Activated T-cell treated with anti-CD3 and anti-CD28 coated beads, Interleukin-2, amount 50 U/mL, for 72 hours (primary cell): Measurements from ENCODE around the gene NOS1AP. TPM values are rescaled to one million over a fixed set of nuclear protein-coding genes. Genes with fewer than 3 reads are reported as not detected.

Experiments used
- ATAC-seq, 2 donors: fragments of 150-1000 bp; cut with Tn5 transposase; replicated peaks in 1 of 2; 2 replicates each; pipeline ENCODE4 v1.10.0; 2021; ENCODE audit warnings: moderate library complexity in 2 of 2, mild to moderate bottlenecking in 1 of 2
- DNase-seq, 2 donors: peaks; one replicate each; pipeline ENCODE4 v3.0.0; 2021 to 2022; ENCODE audit warnings: mixed read lengths in 1 of 2
- H3K27ac Mint-ChIP-seq: one replicate; pipeline ENCODE4 v1.8.0; 2022; ENCODE audit warnings: mild to moderate bottlenecking, moderate library complexity, mixed read lengths
- H3K27me3 Mint-ChIP-seq: one replicate; pipeline ENCODE4 v1.8.0; 2022; ENCODE audit warnings: low read depth, mixed read lengths
- H3K36me3 Mint-ChIP-seq, 2 donors: one replicate each; pipeline ENCODE4 v1.8.0; 2022; ENCODE audit warnings: mixed read lengths in 2 of 2, mild to moderate bottlenecking in 1 of 2; ENCODE audit not compliant: insufficient read depth in 2 of 2
- H3K4me1 Mint-ChIP-seq: one replicate; pipeline ENCODE4 v1.8.0; 2022; ENCODE audit warnings: low read depth, mixed read lengths
- H3K4me3 Mint-ChIP-seq, 2 donors: one replicate each; pipeline ENCODE4 v1.8.0; 2022; ENCODE audit warnings: mild to moderate bottlenecking in 2 of 2, mixed read lengths in 2 of 2, moderate library complexity in 2 of 2
- H3K9me3 Mint-ChIP-seq, 2 donors: one replicate each; pipeline ENCODE4 v1.8.0; 2022; ENCODE audit warnings: mixed read lengths in 2 of 2
- total RNA-seq, 2 donors: library from RNA; stranded (reverse); gene quantifications; one replicate each; pipeline ENCODE4 v1.2.3, GENCODE V29; 2022

The NOS1AP gene
- total RNA-seq, 2 donors from 2014 or later: 0.21 to 0.26 TPM

DNA sequence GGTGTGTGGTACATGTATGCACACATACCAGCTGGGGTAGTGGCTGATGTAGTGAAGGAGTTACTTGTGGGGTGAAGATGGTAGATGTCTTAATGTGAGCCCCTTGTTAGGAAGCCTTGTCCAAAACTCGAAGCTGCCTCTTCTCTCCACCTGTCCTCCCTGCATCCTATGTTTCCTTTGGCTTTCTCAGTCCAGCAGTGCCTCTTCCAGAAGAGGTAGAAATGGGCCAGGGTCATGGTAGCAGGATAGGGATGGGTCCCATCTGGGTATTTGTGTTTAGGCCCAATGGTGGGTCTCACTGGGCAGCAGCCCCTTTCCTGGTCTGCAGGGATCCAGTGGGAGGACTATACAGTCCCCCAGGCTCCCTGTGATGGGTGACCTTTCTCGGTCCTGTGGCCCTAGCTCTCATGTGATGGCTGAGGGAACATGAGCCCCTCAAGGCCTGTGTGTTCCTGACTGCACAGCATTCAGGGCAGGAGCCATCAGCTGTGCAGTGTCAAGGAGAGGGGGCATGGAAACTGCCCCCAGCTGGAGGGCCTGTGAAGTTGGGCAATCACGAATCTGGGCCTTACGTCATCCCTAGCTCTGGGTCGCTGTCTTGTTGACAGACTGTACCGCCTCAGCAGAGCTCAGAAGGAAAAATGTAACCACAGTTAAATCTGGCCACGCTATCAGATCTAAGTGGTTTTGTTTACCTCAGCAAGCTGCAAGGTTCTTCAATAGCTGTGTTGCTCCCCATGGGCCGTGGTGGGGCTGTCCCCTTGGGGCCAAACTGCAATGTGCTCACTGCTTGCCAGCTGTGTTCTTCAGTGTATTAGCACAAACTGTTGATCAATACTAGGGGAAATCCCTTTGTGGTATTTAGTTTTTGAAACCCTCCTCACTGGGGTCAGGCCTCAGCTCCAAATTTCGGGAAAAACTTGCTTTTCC lies 82.7 kb downstream of the NOS1AP start:
- Mint-ChIP-seq H3K4me3 (no peak overlapping the region), H3K27ac (no peak overlapping the region), H3K4me1 (no peaks in the 10 kb centered on the region), H3K36me3 (no peaks in the 10 kb centered on the region), H3K9me3 (peaks cover 0 to 2% of the 10 kb centered on the region in 2 donors), H3K27me3 (peaks cover 6% of the 10 kb centered on the region)
- ATAC-seq: peak; percentile 82
- DNase-seq: peak; percentile 10 to 11

- Mint-ChIP-seq H3K36me3 (no peaks in the 10 kb centered on the region), H3K27ac (no peak overlapping the region), H3K4me1 (no peaks in the 10 kb centered on the region), H3K9me3 (peaks cover 0 to 2% of the 10 kb centered on the region in 2 donors), H3K4me3 (no peak overlapping the region), H3K27me3 (peaks cover 6% of the 10 kb centered on the region)
- ATAC-seq (no peak), DNase-seq (no peak)
Measured at GRCh38 chr1:162153374-162153773, 83.9 kb downstream of the NOS1AP start.

DNA sequence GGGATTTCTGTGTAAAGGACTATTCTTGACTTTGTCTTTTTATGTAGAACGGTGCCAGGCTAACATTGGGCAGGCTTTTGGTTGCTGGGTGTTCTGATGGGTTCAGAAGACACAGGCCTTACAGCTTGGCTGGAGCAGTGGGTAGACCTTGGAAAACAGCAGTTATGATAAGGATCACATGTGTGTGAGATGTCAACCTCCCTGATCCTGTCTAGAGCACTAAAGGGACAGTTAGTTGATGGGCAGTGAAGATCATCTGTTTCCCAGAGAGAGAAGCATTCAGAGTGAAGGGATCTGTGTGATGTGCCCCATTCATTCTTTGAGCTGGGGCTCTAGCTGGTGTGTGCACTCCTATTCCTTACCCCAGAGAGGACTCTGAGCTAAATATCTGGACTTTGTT lies 88.0 kb downstream of the NOS1AP start:
- Mint-ChIP-seq H3K27me3 (peaks cover 9% of the 10 kb centered on the region), H3K4me1 (no peaks in the 10 kb centered on the region), H3K4me3 (no peak overlapping the region)

DNA sequence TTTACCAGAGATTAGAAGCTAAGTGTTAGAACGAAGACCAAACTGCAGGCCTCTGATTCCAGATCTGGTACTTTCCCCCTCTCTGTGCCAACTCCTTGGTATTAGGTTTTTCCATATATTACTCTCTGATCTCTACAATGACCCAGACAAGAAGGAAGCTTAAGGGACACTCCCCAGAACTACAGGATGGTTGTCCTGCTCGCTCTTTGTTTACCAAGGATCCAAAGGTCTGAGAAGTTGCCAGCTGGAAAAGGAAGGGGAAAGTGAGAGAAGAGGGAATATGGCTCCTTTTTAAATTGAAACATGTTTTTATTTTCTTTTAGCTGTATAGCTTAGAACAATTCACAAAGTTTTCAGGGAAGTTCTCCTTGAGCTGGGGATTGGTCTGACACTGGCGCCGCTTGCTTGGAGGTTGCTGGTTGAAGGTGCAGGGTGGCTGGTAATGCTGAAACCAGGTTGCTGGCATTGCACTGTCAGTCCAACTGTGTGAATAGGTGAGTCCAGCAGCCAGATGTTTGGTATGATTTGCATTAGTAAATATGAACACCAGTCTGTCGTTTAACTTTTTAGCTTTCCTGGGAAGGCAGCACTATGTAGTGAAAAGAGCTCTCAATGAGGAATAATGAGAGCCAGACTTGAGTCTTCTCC lies 89.3 kb downstream of the NOS1AP start:
- Mint-ChIP-seq H3K4me1 (no peaks in the 10 kb centered on the region), H3K27me3 (peaks cover 19% of the 10 kb centered on the region), H3K27ac (no peak overlapping the region), H3K4me3 (no peak overlapping the region), H3K9me3 (no peaks in the 10 kb centered on the region), H3K36me3 (no peaks in the 10 kb centered on the region)
- ATAC-seq (no peak), DNase-seq (no peak)

More for the DNA sequence above, 88.0 kb downstream of the NOS1AP start:
- no peaks in the 10 kb centered on the region for H3K9me3 Mint-ChIP-seq
- DNase-seq: no peak
- no peaks in the 10 kb centered on the region for H3K36me3 Mint-ChIP-seq
- ATAC-seq: no peak
- H3K27ac Mint-ChIP-seq: no peak overlapping the region

GRCh38 chr1:162159515-162159914 lies 90.0 kb downstream of the NOS1AP start:
- H3K27ac Mint-ChIP-seq: no peak overlapping the region
- no peaks in the 10 kb centered on the region for H3K36me3 Mint-ChIP-seq
- H3K4me3 Mint-ChIP-seq: no peak overlapping the region
- peaks cover 21% of the 10 kb centered on the region for H3K27me3 Mint-ChIP-seq
- DNase-seq (no peak), ATAC-seq (no peak)
- H3K9me3 Mint-ChIP-seq: no peaks in the 10 kb centered on the region
- H3K4me1 Mint-ChIP-seq: no peaks in the 10 kb centered on the region

DNA sequence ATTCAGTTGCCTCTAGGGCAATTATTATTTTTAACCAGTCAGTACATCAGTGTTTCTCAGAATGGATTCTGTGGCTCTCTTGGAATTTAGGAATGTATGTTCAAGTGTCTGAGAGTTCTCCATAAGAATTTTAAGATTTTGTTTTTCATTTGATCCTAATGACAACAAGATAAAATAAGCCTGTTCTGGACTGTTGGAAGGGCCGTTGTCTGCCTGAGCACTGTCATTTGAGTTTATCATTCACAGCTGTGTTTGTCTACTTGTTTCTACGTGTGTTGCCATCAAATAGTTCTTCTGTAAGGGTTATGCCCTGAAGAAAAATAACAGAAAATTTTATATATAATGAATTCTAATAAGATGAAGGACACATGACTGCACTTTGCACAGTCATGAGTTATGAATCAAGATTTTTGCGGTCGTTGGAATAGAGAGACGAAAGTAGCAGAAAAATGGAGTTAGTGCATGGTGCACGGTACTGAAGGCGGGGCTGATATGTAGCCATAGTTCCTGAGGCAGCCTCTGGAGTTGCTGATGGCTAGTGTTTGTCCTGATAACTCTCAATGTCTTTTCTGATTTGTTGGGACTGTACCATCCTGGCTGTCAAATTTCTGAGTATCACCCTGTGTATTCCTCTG lies 92.5 kb downstream of the NOS1AP start:
- H3K4me1 Mint-ChIP-seq: no peaks in the 10 kb centered on the region
- DNase-seq (no peak), ATAC-seq (no peak)
- H3K27ac Mint-ChIP-seq: no peak overlapping the region
- H3K27me3 Mint-ChIP-seq: peaks cover 21% of the 10 kb centered on the region
- H3K4me3 Mint-ChIP-seq: no peak overlapping the region
- H3K9me3 Mint-ChIP-seq: no peaks in the 10 kb centered on the region
- no peaks in the 10 kb centered on the region for H3K36me3 Mint-ChIP-seq

- DNase-seq (no peak), ATAC-seq (no peak)
- Mint-ChIP-seq H3K27me3 (peaks cover 29% of the 10 kb centered on the region), H3K36me3 (no peaks in the 10 kb centered on the region), H3K9me3 (no peaks in the 10 kb centered on the region), H3K4me3 (no peak overlapping the region), H3K4me1 (no peaks in the 10 kb centered on the region), H3K27ac (no peak overlapping the region)
Measured at GRCh38 chr1:162165528-162165927, 96.0 kb downstream of the NOS1AP start.

- no peaks in the 10 kb centered on the region for H3K4me1 Mint-ChIP-seq
- no peaks in the 10 kb centered on the region for H3K9me3 Mint-ChIP-seq
- H3K36me3 Mint-ChIP-seq: no peaks in the 10 kb centered on the region
- DNase-seq (no peak), ATAC-seq (no peak)
- peaks cover 20% of the 10 kb centered on the region for H3K27me3 Mint-ChIP-seq
- H3K4me3 Mint-ChIP-seq: no peak overlapping the region
- H3K27ac Mint-ChIP-seq: no peak overlapping the region
Measured at GRCh38 chr1:162166917-162167615, 97.6 kb downstream of the NOS1AP start.

- no peak overlapping the region for H3K4me3 Mint-ChIP-seq
- H3K36me3 Mint-ChIP-seq: no peaks in the 10 kb centered on the region
- DNase-seq: no peak
- peaks cover 15% of the 10 kb centered on the region for H3K27me3 Mint-ChIP-seq
- H3K4me1 Mint-ChIP-seq: no peaks in the 10 kb centered on the region
- no peak for ATAC-seq
- H3K27ac Mint-ChIP-seq: no peak overlapping the region
- H3K9me3 Mint-ChIP-seq: no peaks in the 10 kb centered on the region
Measured at GRCh38 chr1:162168261-162168660, 98.8 kb downstream of the NOS1AP start.

GRCh38 chr1:162169031-162169790 lies 99.7 kb downstream of the NOS1AP start:
- Mint-ChIP-seq H3K27me3 (peaks cover 8% of the 10 kb centered on the region), H3K4me3 (no peak overlapping the region), H3K9me3 (no peaks in the 10 kb centered on the region), H3K36me3 (no peaks in the 10 kb centered on the region), H3K27ac (no peak overlapping the region), H3K4me1 (no peaks in the 10 kb centered on the region)
- DNase-seq: no peak
- no peak for ATAC-seq

DNA sequence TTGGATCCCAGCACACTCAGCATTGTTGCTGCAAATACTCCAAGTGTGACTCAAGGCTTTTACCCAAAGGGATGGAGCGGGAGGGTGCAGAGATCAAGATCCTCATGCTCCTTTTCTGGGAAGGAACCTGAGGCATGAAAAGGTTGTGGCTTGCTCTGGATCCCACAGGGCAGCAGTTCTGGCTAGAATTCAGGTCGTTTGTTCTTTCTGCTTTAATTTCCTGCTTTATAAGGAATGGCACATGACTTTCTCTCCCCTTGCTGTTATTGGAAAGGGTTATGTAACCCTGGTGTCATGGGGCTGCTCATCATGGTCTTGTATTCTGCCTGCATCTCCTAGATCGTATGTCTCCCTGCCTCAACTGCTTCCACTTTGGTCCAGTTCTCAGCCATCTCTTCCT lies 101.6 kb downstream of the NOS1AP start:
- no peaks in the 10 kb centered on the region for H3K9me3 Mint-ChIP-seq
- peaks cover 8% of the 10 kb centered on the region for H3K27me3 Mint-ChIP-seq
- H3K4me1 Mint-ChIP-seq: no peaks in the 10 kb centered on the region

GRCh38 chr1:162172311-162173102 lies 103.0 kb downstream of the NOS1AP start:
- no peak overlapping the region for H3K27ac Mint-ChIP-seq
- H3K36me3 Mint-ChIP-seq: no peaks in the 10 kb centered on the region
- no peak for DNase-seq
- no peaks in the 10 kb centered on the region for H3K4me1 Mint-ChIP-seq
- no peak for ATAC-seq
- no peaks in the 10 kb centered on the region for H3K9me3 Mint-ChIP-seq
- no peak overlapping the region for H3K4me3 Mint-ChIP-seq
- H3K27me3 Mint-ChIP-seq: peaks cover 8% of the 10 kb centered on the region

More for the DNA sequence above, 101.6 kb downstream of the NOS1AP start:
- Mint-ChIP-seq H3K4me3 (no peak overlapping the region), H3K36me3 (no peaks in the 10 kb centered on the region), H3K27ac (no peak overlapping the region)
- ATAC-seq (no peak), DNase-seq (no peak)
